ENCODE results near the gene SLN.

Gene SLN

DNA sequence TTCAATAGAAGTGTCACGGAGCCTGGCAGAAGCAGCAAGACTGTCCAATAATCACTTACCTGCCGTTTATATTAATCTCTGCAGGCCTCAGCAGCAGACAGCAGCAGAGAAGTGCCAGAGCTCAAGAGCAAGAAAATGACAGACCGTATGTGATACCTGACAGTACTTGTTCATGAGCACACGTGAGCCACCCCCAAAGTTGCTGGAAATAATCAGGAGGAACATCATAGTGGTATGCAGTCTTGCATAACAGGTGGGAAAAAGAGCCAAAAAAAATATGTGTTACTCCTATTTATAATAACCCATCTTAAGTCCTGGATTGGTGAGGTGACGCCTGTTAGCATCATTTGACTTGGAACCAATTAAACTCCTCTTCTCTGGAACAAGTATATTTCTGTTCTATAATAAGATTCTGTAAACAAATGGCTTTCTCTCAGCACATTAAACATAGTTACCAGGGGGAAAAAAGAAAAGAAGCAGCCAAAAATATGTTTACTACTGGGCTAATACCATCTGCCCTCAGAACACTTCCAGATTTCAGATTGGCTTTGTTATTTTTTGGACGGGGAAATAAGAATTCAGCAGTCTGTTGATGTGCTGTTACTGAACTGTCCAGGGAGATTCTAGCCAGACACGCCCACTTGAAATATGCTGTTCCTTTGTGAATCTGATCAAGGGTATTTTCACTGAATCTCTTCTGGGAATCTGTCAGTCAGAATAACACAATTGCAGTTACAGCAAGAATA lies 7.9 kb upstream of the SLN start:
- no peak for DNase-seq (ENCODE audit: low read depth in 1 of 2, low spot score in 1 of 2)

DNA sequence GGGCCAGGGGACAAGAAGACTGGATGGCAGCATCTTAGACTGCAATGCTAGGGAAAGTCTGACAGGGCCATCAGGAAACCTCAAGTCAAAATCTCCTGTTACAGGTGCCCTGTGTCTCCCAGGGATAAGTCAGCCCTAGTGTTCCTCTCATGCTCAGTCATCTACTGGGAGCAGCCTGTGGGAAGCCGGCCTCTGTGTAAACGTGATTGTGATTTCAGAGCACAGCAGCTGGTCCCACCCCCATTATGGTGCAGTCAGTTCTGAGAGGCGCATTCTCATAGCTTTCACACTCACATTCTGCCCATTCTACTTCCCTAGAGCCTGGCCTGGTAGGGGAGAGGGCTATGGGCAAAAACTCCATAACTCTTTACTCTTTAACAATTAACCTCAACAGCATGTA lies 7.2 kb upstream of the SLN start:
- DNase-seq (ENCODE audit: low read depth in 1 of 2, low spot score in 1 of 2) = no peak

DNA sequence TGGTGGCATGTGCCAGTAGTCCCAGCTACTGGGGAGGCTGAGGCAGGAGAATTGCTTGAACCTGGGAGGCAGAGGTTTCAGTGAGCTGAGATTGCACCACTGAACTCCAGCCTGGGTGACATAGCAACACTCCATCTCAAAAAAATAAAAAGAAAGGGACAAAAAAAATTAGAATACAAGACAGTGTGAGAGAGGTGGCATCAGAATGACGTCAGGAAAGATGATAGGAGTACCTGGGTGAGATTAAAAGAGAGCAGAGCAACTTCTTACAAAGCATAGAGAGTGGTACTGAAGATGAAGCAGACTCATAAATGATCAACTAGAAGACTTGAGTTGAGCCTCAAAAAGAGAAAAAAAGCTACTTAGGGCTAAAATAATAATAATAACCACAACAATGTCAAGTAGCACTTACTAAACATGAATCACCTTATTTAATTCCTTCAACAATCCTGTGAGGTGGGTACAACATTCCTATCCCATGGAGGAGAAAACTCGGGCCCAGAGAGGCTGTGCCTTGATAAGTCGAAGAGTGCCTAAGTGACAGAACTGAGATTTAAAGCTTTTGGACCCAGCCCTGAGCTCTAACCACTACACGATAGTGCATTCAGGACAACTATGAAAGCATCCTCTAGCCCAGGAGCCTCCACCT lies 5.2 kb upstream of the SLN start:
- DNase-seq (ENCODE audit: low read depth in 1 of 2, low spot score in 1 of 2) = no peak

DNA sequence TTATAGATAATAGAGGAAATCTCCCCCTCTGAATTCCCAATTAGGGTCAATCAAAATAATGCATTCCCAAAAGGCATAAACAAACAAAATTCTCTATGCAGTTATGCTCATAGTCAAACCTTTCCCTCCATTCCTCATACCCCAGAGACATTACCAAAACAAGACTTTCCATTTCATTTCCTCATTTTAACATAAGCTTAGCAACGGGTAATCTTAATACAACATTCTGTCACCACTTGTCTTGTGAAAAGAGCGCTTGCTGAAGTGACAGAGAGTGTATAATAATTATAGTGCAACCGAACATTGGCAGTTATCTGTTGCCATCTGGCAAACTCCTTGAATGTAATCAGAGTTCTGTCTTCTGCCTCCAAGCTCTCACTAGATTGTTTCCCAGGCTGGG lies 1.2 kb upstream of the SLN start:
- no peak for DNase-seq (ENCODE audit: low read depth in 1 of 2, low spot score in 1 of 2)

DNA sequence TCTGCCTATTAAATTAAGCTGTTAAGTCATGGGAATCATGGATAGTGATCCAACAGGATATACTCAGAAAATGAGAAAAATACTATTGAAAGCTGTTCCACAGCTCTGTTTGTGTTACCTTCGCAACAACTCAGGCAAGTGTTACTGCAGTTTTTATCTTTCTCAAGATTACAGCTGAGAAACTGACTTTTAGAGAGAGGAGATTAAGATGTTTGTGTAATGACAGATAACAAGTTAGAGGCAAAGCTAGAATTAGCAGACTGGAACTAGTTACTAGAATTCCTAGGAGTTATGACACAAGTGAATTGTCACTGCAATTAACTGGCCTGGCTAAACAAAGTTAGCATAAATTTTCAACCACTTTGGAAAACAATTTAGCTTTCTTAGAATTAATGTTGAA lies 1.6 kb downstream of the SLN start:
- no peak for DNase-seq (ENCODE audit: low read depth in 1 of 2, low spot score in 1 of 2)

DNA sequence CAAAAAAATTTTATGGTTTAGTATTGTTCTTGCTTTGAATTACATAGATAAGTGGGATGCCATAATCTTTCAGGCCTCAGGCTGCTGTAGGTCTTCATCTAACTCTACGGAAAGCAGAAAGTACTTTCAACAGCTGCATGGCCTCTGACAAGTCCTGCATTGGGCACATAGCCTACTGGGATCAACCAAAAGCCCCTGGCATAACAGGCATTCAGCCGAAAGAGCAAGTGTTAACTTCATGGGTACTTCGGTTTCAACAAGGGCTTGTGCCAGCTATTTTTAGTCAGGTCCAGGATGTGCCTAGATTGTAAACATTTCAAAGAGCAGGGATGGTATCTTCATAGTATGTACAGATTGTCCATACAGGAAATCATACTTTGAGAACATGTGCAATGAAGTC lies 3.1 kb downstream of the SLN start:
- DNase-seq (ENCODE audit: low read depth in 1 of 2, low spot score in 1 of 2) = no peak

DNA sequence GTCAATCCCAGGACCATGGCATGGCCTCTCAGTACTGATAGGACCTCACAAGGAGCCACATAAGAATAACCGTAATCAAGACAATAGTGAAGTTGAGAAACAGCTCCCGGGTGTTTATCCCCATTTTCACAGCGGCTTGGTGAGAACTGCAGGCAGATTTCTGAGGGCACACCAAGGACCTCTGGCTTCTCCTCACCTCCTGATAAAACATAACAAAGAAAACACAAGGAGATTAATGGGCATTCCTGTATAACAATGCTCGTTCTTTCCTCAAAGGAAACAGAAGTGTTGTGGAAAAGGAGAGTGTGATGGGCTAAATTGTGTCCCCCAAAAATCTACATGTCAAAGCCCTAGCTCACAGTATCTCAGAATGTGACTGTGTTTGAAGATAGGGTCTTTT lies 4.0 kb downstream of the SLN start:
- DNase-seq (ENCODE audit: low read depth in 1 of 2, low spot score in 1 of 2) = no peak

DNA sequence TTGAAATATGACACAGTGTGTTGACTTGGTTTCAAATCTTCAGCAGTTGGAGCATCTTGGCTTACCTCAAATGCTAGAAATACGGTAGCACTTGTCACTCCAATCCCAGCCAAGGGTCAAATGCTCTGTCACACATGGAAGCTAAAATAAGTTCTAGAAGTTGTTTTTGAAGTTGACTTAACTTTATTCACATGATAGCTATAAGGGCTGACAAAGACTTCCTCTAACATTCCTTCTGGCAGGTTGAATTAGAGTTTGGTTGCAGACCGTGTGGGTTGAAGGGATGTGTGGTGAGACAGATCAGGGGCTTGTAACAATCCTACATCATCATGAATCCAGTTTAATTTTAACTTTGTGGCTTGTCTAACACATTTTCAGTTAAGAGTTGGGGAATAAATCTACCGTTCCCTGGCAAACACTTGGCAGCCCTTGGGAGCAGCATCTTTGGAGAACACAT lies 4.6 kb downstream of the SLN start:
- no peak for DNase-seq (ENCODE audit: low read depth in 1 of 2, low spot score in 1 of 2)

DNA sequence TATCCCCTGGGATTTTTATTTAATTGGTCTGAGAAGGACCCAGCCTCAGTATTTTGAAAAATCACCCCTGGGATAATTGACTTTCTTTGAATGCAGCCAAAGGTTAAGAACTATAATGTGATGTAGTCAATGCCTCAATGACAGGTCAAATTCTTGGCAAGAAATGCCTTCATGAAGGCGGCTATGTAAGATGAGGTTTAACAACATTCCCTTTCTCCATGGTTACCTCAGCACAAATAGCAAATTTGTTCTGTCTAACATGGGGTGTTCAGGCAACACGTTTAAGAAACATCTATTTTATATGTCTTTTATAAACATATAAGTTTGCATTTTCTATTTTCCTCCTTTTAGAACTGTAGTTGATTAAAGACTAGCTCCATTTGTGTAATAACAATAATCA lies 5.3 kb downstream of the SLN start:
- no peak for DNase-seq (ENCODE audit: low read depth in 1 of 2, low spot score in 1 of 2)

DNA sequence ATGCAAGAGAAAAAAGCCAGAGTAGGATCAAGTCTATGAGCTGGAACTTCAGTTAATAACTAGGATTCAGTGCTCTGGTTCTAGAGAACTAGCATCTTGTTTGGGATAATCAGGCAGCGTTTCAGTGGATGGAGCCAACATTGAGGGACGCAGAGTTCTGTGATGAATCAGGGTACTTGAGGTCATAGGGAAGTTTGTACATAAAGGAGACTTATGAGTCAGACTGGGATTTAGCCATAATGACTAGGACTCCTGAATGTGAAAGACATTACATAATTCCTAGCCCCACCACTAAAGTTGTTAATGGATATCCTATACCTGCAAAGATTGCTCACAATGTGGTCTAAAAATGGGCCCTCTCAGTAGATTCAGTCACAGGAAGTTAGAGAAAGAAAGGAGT lies 6.8 kb downstream of the SLN start:
- no peak for DNase-seq (ENCODE audit: low read depth in 1 of 2, low spot score in 1 of 2)

DNA sequence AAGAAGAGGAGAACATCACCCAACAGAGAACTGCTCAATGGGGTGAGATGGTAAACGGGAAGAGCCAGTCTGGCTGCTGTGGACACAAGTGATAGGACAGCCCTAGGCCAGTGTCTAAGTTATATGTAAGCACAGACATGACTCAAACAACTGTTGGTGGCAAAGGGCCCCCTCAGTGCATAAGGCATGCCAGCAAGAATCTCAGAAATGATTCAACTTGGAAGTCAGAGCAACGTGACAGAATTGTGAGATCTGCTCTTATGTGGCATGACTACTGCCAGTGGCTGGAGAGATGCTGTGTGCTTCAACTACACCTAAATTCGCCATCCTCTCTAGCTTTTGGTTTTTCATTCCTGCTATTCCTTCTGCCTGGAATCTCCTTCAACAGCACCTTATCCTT lies 7.4 kb downstream of the SLN start:
- no peak for DNase-seq (ENCODE audit: low read depth in 1 of 2, low spot score in 1 of 2)

DNA sequence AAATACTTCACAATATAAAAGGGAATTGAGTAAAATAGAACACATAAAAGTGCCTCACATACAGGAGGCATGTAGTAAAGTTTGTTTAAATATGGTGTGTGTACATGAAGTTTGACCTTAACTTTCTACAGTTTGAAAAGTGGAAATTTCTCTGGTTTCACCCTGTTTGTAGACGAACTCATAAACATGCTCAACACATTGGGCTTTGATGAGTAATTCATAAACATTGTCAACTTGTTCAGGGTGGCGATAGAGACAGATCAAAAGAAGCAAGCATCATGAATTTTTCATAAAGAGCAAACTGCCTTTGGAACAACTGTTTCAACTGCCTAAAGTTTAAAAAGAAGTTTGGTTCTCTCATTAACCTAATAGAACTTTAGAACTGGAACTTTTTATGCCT lies 9.1 kb downstream of the SLN start:
- DNase-seq (ENCODE audit: low read depth in 1 of 2, low spot score in 1 of 2) = no peak

DNA sequence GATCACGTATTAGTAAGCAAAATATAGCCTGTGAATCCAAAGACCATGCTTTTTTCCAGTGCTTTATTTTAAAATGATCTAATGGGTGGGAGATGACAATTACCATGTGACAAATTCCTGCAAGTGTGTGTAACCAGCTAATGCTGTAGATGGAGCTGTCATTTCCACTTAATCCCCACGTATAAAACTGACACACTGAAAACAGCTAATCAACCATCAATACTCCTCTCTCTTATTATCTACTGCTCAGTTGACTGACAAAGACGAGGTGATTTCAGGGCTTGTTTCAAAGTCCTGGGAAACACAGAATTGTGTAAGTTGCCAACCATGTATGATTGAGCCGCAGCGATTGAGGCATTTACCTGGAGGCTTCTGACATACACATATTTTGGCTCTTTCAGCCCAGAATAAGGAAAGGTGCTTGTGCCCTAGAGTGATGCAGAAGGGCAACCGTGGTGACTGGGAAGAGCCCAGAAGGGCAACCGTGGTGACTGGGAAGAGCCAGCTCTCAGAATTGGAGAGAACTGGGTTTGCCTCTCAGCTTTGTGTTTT lies 9.7 kb downstream of the SLN start:
- DNase-seq (ENCODE audit: low read depth in 1 of 2, low spot score in 1 of 2) = no peak

DNA sequence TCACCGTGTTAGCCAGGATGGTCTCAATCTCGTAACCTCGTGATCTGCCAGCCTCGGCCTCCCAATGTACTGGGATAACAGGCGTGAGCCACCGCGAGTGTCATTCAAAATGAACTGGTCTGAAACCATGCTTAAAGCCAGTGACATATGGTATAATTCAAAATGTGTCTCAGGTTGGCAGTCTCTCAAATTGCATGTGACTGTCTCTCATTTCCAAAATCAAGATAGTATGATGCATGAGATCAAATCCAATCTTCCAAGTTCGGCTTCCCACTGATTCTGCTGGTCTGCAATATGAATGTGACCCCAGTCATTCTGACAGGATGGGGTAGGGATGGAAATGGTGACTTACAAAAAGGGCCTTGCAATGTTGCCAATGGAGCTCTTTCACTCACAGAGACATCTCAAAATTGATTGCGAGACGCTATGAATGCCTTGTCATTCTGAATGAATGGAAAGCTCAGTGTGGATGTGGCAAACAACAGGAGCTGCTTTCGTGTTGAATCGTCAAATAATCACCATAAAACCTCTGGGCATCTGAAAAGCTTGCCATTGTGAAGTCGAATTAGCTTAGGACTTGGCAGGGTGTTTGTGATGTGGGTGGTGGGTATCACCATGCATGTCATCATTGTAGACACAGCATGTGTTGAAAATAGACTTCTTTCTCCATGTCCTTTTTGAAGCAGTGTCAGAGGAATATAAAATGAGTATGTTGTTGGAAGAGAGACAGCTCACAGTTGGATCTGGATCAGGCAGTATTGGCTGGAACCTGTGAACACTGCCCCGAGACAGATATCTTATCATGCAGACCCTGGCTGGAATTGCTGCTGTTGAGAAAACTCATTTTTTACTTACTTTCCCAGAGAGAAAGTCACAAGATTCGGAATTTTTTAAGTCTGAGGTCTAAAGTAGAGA lies 12.2 kb downstream of the SLN start:
- no peak for DNase-seq (ENCODE audit: low read depth in 1 of 2, low spot score in 1 of 2)

DNA sequence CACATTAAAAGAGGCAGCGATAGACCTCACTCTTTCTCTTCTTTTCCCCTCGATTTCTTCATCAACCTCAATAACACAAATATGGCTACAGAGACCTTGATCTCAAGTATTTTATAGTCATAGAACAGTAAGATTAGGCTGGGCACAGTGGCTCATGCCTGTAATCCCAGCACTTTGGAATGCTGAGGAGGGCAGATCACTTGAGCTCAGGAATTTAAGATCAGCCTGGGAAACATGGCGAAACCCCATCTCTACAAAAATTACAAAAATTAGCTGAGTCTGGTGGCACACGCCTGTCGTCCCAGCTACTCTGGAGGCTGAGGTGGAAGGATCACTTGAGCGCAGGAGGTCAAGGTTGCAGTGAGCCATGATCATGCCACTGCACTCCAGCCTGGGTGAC lies 14.6 kb downstream of the SLN start:
- no peak for DNase-seq (ENCODE audit: low read depth in 1 of 2, low spot score in 1 of 2)

DNA sequence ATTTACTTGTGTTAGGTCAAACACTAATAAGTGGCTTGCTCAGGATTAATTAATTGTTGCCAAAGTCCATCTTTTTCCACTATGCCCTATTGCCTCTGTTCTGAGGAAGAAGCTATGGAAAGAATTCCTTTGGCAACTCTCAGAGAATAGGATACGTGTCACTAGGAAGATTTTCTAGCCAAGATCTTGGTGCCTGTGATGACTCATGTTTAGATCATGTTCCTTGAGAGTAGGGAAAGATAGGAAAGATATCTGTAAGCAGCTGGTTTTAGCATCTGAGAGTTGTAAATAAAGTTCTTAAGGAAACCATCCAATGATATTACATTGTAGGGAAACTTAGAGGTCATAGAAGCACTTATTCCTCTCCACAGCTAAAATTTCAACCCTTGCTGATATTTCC lies 15.7 kb downstream of the SLN start:
- DNase-seq (ENCODE audit: low read depth in 1 of 2, low spot score in 1 of 2) = no peak

DNA sequence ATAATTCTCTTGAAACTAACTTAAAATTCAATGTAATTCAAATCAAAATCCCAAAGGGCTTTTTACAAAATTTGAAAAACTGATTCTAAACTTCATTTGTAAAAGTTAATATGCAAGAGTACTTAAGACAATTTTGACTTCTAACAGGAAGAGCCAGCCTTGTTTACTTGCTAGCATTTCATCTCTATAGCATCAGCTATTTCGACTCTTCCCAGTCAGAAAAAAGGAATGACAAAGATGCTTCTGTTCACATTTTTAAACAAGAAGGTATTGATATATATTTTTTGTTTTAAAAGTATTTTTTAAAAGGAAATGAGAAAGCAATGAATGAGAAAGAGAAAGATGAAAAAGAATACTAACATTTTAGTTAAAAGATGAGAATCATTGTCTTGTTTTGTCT lies 16.4 kb downstream of the SLN start:
- no peak for DNase-seq (ENCODE audit: low read depth in 1 of 2, low spot score in 1 of 2)

DNA sequence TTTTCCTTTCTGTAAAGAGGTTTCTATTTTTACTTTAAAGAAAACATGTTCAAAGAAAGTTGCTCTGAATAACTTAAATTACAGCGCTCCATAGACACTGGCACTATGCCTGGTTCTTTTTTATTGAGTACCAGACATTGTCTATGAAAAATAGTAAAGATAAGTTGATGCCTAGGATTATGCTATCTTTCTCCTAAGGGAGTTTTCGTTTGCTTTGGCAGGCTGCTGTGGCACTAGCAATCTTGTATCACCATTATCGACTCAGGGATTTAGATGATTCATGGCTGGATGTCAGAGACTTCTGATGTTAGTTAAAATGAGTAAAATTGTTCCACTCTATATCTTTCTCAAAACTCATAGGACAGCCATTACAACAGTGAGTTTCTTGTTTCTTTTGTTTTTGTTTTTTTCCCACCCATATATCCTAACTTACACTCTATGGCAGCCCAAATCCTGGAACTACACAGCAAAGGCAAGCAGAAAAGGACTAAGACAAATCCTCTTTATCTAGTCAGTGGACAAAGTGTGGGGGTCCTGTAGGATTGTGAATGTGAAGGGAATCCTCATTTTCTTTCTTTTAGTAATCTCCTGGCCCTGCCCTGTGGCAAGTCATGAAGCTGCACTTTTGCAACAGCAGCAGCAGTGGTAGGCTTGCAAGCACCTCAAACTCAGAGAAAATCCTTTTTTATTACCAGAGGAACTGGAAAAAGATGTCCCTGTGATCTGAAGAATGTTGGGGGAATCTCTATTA lies 20.7 kb downstream of the SLN start:
- DNase-seq (ENCODE audit: low read depth in 1 of 2, low spot score in 1 of 2) = no peak

DNA sequence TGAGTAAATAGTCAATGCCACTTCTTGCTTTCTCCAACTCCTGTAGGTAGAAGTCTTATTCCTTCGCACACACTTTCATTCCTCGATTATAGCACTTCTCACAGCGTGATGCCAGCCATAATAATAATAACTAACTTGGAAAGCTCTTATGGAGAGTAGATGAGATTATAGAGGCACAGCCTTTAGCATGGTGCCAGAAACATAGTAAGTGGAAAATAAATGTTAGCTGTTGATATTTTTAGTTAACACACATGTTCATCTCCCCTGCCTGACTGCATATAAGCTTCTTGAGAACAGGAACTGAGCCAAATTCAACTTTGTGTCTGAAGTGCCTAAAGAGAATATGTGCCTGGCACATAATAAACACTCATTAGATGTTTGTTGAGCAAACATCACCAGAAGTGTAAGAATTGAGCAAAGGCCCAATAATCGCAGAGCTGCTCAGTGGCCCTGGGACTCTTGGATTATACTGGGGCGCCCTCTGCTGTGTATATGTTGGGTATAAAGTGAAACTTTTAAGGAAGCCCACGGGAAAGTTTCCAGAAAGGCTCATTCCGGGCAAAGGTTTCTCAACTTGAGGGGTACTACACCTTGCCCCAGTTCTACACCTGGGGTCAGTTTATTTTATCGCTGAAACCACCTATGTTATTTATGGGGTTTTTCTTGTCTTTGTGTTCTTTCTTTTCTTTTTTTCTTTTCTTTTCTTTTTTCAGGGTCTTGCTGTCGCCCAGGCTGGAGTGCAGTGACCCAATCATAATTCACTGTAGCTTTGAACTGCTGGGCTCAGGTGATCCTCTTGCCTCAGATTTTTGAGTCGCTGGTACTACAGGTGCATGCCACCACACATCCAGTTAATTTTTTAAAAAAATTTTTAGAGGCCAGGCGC lies 22.3 kb downstream of the SLN start:
- peak; percentile 6 to 7 for DNase-seq (ENCODE audit: low read depth in 1 of 2, low spot score in 1 of 2)

DNA sequence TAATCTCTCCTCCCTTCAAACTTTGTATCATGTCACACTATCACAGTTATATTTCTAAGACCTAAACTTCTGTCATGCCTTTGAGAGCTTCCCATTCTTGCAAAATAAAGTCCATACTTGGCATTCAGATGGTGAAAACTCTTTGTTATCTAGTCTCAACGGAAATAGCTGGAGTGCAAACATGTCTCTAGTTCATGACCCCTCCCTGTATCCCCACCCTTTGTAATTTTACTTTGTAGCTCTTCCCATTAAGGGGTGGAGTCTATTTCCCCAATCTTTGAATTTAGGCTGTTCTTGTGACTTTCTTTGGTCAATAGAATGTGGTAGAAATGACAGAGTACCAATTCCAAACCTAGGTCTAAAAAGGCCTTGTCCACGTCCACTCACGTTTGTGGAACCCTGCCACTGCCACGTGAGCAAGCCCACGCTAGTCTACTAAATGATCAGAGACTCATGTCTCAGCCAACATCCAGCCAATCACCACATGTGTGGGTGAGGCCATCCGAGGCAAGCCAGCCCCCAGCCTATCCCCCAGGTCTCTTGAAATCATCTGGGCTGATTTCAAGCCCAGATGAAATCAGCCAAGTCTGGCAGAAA lies 23.4 kb downstream of the SLN start:
- no peak for DNase-seq (ENCODE audit: low read depth in 1 of 2, low spot score in 1 of 2)
